Stimulated activated naive B cell treated with anti-CD40 and anti-IgM and Interleukin-4, amounts not matched to agents 10 μg/mL and 1 μg/mL and 100 μg/mL, for 72 hours (primary cell): ENCODE data around the gene KLLN.
"Not testable (repeated sequence)": the region's sequence is repeated elsewhere in the genome, so short reads cannot be mapped to it uniquely, and the experiment has no call there.

Experiments used
- ATAC-seq, 2 donors: fragments of 150-1000 bp; cut with Tn5 transposase; replicated peaks; 2 replicates each; pipeline ENCODE4 v1.10.0; 2021; ENCODE audit warnings: moderate library complexity in 1 of 2
- DNase-seq: peaks from one replicate; pipeline ENCODE4 v3.0.0; 2021
- H3K27ac Mint-ChIP-seq: one replicate; pipeline ENCODE4 v1.8.0; 2022; ENCODE audit warnings: mild to moderate bottlenecking, mixed read lengths
- H3K27me3 Mint-ChIP-seq, 2 donors: one replicate each; pipeline ENCODE4 v1.8.0; 2022; ENCODE audit warnings: mixed read lengths in 2 of 2
- H3K36me3 Mint-ChIP-seq, 2 donors: one replicate each; pipeline ENCODE4 v1.8.0; 2022; ENCODE audit warnings: mixed read lengths in 2 of 2, mild to moderate bottlenecking in 1 of 2
- H3K4me1 Mint-ChIP-seq, 2 donors: one replicate each; pipeline ENCODE4 v1.8.0; 2022; ENCODE audit warnings: mixed read lengths in 2 of 2, mild to moderate bottlenecking in 1 of 2
- H3K4me3 Mint-ChIP-seq, 2 donors: one replicate each; pipeline ENCODE4 v1.8.0; 2022; ENCODE audit warnings: mild to moderate bottlenecking in 2 of 2, mixed read lengths in 2 of 2, moderate library complexity in 1 of 2
- H3K9me3 Mint-ChIP-seq, 2 donors: one replicate each; pipeline ENCODE4 v1.8.0; 2022; ENCODE audit warnings: mixed read lengths in 2 of 2, mild to moderate bottlenecking in 1 of 2

Gene KLLN

GRCh38 chr10:87861566-87861952 lies 1.8 kb downstream of the KLLN start:
- Mint-ChIP-seq H3K9me3 (no peaks in the 10 kb centered on the region), H3K27me3 (no peaks in the 10 kb centered on the region), H3K27ac (peak overlapping the region; percentile 97), H3K4me1 (peaks cover 22 to 31% of the 10 kb centered on the region in 2 donors), H3K4me3 (peak overlapping the region; percentile 90 to 99), H3K36me3 (peaks cover 16 to 20% of the 10 kb centered on the region in 2 donors)
- DNase-seq (peak; percentile 47), ATAC-seq (peak; percentile 10 to 12)

- Mint-ChIP-seq H3K27me3 (no peaks in the 10 kb centered on the region), H3K27ac (peak overlapping the region; percentile 97), H3K36me3 (peaks cover 16 to 17% of the 10 kb centered on the region in 2 donors), H3K9me3 (no peaks in the 10 kb centered on the region), H3K4me3 (peak overlapping the region; percentile 90 to 99), H3K4me1 (peaks cover 22 to 30% of the 10 kb centered on the region in 2 donors)
- ATAC-seq (no peak), DNase-seq (no peak)
Measured at GRCh38 chr10:87860816-87861403, 2.4 kb downstream of the KLLN start.

GRCh38 chr10:87860156-87860795 lies 3.1 kb downstream of the KLLN start:
- Mint-ChIP-seq H3K9me3 (no peaks in the 10 kb centered on the region), H3K36me3 (peaks cover 9 to 11% of the 10 kb centered on the region in 2 donors), H3K27me3 (no peaks in the 10 kb centered on the region), H3K4me3 (no peak overlapping the region), H3K4me1 (peaks cover 16 to 24% of the 10 kb centered on the region in 2 donors), H3K27ac (no peak overlapping the region)
- DNase-seq (no peak), ATAC-seq (no peak)

GRCh38 chr10:87855665-87856064 lies 7.7 kb downstream of the KLLN start:
- not testable (repeated sequence) for H3K27ac Mint-ChIP-seq, H3K27me3 Mint-ChIP-seq, H3K36me3 Mint-ChIP-seq, H3K9me3 Mint-ChIP-seq, DNase-seq, H3K4me3 Mint-ChIP-seq, ATAC-seq
- peaks cover 10 to 16% of the 10 kb centered on the region in 2 donors for H3K4me1 Mint-ChIP-seq

- H3K27ac Mint-ChIP-seq, result not testable (repeated sequence)
Measured at GRCh38 chr10:87855247-87855646, 8.1 kb downstream of the KLLN start.

GRCh38 chr10:87852089-87852488 lies 11.2 kb downstream of the KLLN start:
- Mint-ChIP-seq H3K36me3 (no peaks in the 10 kb centered on the region), H3K27ac (no peak overlapping the region), H3K4me3 (no peak overlapping the region), H3K9me3 (no peaks in the 10 kb centered on the region), H3K27me3 (no peaks in the 10 kb centered on the region), H3K4me1 (peaks cover 8% of the 10 kb centered on the region in 2 donors)
- DNase-seq (no peak), ATAC-seq (no peak)

More at GRCh38 chr10:87855247-87855646, 8.1 kb downstream of the KLLN start:
- not testable (repeated sequence) for DNase-seq, H3K27me3 Mint-ChIP-seq, H3K9me3 Mint-ChIP-seq, H3K36me3 Mint-ChIP-seq, H3K4me3 Mint-ChIP-seq, ATAC-seq
- H3K4me1 Mint-ChIP-seq, result peaks cover 8 to 12% of the 10 kb centered on the region in 2 donors

GRCh38 chr10:87850742-87851205 lies 12.6 kb downstream of the KLLN start:
- ATAC-seq (peak; percentile 71 to 72), DNase-seq (peak; percentile 23)
- H3K4me1 Mint-ChIP-seq, result peaks cover 8% of the 10 kb centered on the region in 2 donors
- H3K4me3 Mint-ChIP-seq, result no peak overlapping the region
- H3K27me3 Mint-ChIP-seq, result no peaks in the 10 kb centered on the region
- no peak overlapping the region for H3K27ac Mint-ChIP-seq
- H3K36me3 Mint-ChIP-seq, result no peaks in the 10 kb centered on the region
- H3K9me3 Mint-ChIP-seq, result no peaks in the 10 kb centered on the region

- no peaks in the 10 kb centered on the region for H3K36me3 Mint-ChIP-seq
- peaks cover 8% of the 10 kb centered on the region in 2 donors for H3K4me1 Mint-ChIP-seq
- DNase-seq, result no peak
- no peak overlapping the region for H3K4me3 Mint-ChIP-seq
- H3K27ac Mint-ChIP-seq, result no peak overlapping the region
- no peaks in the 10 kb centered on the region for H3K9me3 Mint-ChIP-seq
- no peaks in the 10 kb centered on the region for H3K27me3 Mint-ChIP-seq
- ATAC-seq, result no peak
Measured at GRCh38 chr10:87849001-87849400, 14.3 kb downstream of the KLLN start.

GRCh38 chr10:87847550-87847949 lies 15.8 kb downstream of the KLLN start:
- H3K4me3 Mint-ChIP-seq, result no peak overlapping the region
- H3K27me3 Mint-ChIP-seq, result no peaks in the 10 kb centered on the region
- ATAC-seq (no peak), DNase-seq (no peak)
- no peaks in the 10 kb centered on the region for H3K36me3 Mint-ChIP-seq
- H3K9me3 Mint-ChIP-seq, result no peaks in the 10 kb centered on the region
- H3K27ac Mint-ChIP-seq, result no peak overlapping the region
- H3K4me1 Mint-ChIP-seq, result peaks cover 8% of the 10 kb centered on the region in 2 donors

- H3K4me1 Mint-ChIP-seq, H3K27me3 Mint-ChIP-seq, ATAC-seq, H3K4me3 Mint-ChIP-seq, DNase-seq, H3K27ac Mint-ChIP-seq, H3K9me3 Mint-ChIP-seq, H3K36me3 Mint-ChIP-seq: not testable (repeated sequence)
Measured at GRCh38 chr10:87846711-87847110, 16.6 kb downstream of the KLLN start.

GRCh38 chr10:87846023-87846422 lies 17.3 kb downstream of the KLLN start:
- Mint-ChIP-seq H3K4me1 (peaks cover 4 to 6% of the 10 kb centered on the region in 2 donors), H3K27me3 (no peaks in the 10 kb centered on the region), H3K4me3 (no peak overlapping the region), H3K9me3 (no peaks in the 10 kb centered on the region), H3K36me3 (no peaks in the 10 kb centered on the region), H3K27ac (no peak overlapping the region)
- ATAC-seq (no peak), DNase-seq (no peak)

- ATAC-seq (no peak), DNase-seq (no peak)
- H3K4me3 Mint-ChIP-seq, result no peak overlapping the region
- H3K4me1 Mint-ChIP-seq, result peaks cover 0 to 3% of the 10 kb centered on the region in 2 donors
- H3K36me3 Mint-ChIP-seq, result no peaks in the 10 kb centered on the region
- no peaks in the 10 kb centered on the region for H3K9me3 Mint-ChIP-seq
- no peaks in the 10 kb centered on the region for H3K27me3 Mint-ChIP-seq
- H3K27ac Mint-ChIP-seq, result no peak overlapping the region
Measured at GRCh38 chr10:87845624-87845998, 17.7 kb downstream of the KLLN start.

GRCh38 chr10:87844837-87845623 lies 18.3 kb downstream of the KLLN start:
- H3K27me3 Mint-ChIP-seq, result no peaks in the 10 kb centered on the region
- H3K4me3 Mint-ChIP-seq, result no peak overlapping the region
- H3K36me3 Mint-ChIP-seq, result no peaks in the 10 kb centered on the region
- no peaks in the 10 kb centered on the region for H3K9me3 Mint-ChIP-seq
- no peak overlapping the region for H3K27ac Mint-ChIP-seq
- peaks cover 0 to under 1% of the 10 kb centered on the region in 2 donors for H3K4me1 Mint-ChIP-seq
- DNase-seq, result no peak
- ATAC-seq, result peak in 1 of 2 donors; percentile 41

GRCh38 chr10:87843714-87844113 lies 19.6 kb downstream of the KLLN start:
- Mint-ChIP-seq H3K27ac (no peak overlapping the region), H3K4me3 (no peak overlapping the region), H3K27me3 (no peaks in the 10 kb centered on the region), H3K9me3 (no peaks in the 10 kb centered on the region), H3K4me1 (no peaks in the 10 kb centered on the region), H3K36me3 (no peaks in the 10 kb centered on the region)
- DNase-seq (no peak), ATAC-seq (no peak)
